AML-193 (cell line): Measurements from ENCODE around the gene GALNT1.

Experiments used
- DNase-seq, 2 experiments: peaks; one replicate each; lab custom pipeline; 2025; lab: John Stamatoyannopoulos, UW

GALNT1 gene

GRCh38 chr18:35673682-35674081 is 92.1 kb downstream of the GALNT1 start:
- DNase-seq: no peak

GRCh38 chr18:35680139-35680551 is 98.6 kb downstream of the GALNT1 start:
- no peak for DNase-seq

GRCh38 chr18:35682281-35682867 is 100.8 kb downstream of the GALNT1 start:
- no peak for DNase-seq

- no peak for DNase-seq
Measured at GRCh38 chr18:35683021-35683420, 101.5 kb downstream of the GALNT1 start.

- no peak for DNase-seq
Measured at GRCh38 chr18:35688757-35689156, 107.2 kb downstream of the GALNT1 start.

- DNase-seq: no peak
Measured at GRCh38 chr18:35689728-35690127, 108.2 kb downstream of the GALNT1 start.

- no peak for DNase-seq
Measured at GRCh38 chr18:35691625-35692024, 110.1 kb downstream of the GALNT1 start.

GRCh38 chr18:35692866-35693265 is 111.3 kb downstream of the GALNT1 start:
- DNase-seq: no peak

- no peak for DNase-seq
Measured at GRCh38 chr18:35693829-35694228, 112.3 kb downstream of the GALNT1 start.

GRCh38 chr18:35694808-35695207 is 113.3 kb downstream of the GALNT1 start:
- no peak for DNase-seq

GRCh38 chr18:35695384-35695783 is 113.8 kb downstream of the GALNT1 start:
- no peak for DNase-seq

GRCh38 chr18:35695803-35696202 is 114.3 kb downstream of the GALNT1 start:
- DNase-seq: no peak

- DNase-seq: no peak
Measured at GRCh38 chr18:35696307-35696706, 114.8 kb downstream of the GALNT1 start.

- DNase-seq: no peak
Measured at GRCh38 chr18:35697869-35698268, 116.3 kb downstream of the GALNT1 start.

GRCh38 chr18:35703043-35703688 is 121.6 kb downstream of the GALNT1 start:
- DNase-seq: no peak

- no peak for DNase-seq
Measured at GRCh38 chr18:35705988-35706387, 124.4 kb downstream of the GALNT1 start.

GRCh38 chr18:35707247-35707646 is 125.7 kb downstream of the GALNT1 start:
- DNase-seq: no peak

- DNase-seq: no peak
Measured at GRCh38 chr18:35707674-35708073, 126.1 kb downstream of the GALNT1 start.

GRCh38 chr18:35710581-35710980 is 129.0 kb downstream of the GALNT1 start:
- no peak for DNase-seq

GRCh38 chr18:35711227-35711626 is 129.7 kb downstream of the GALNT1 start:
- no peak for DNase-seq

- no peak for DNase-seq
Measured at GRCh38 chr18:35713545-35713944, 132.0 kb downstream of the GALNT1 start.

- DNase-seq: no peak
Measured at GRCh38 chr18:35714539-35714938, 133.0 kb downstream of the GALNT1 start.

GRCh38 chr18:35715139-35715538 is 133.6 kb downstream of the GALNT1 start:
- no peak for DNase-seq
